Activated T-helper 2 cell treated with anti-CD3 and anti-CD28 coated beads, Interferon-gamma antibody, Interleukin-2, Interleukin-4, amounts not matched to agents 10 μg/mL and 5 μg/mL and 100 μg/mL, durations not matched to agents 14 hours and 24 hours and 36 hours (primary cell): ENCODE results near the gene CORO6. TPM values are rescaled to one million over a fixed set of nuclear protein-coding genes. Genes with fewer than 3 reads are reported as not detected.
A peak's percentile ranks its signal among the peaks of the same experiment; 100 is the strongest.

Experiments used
- DNase-seq: peaks from one replicate; pipeline ENCODE4 v3.0.0; 2021; ENCODE audit warnings: low spot score
- H3K27ac Mint-ChIP-seq: one replicate; pipeline ENCODE4 v1.8.0; 2021; ENCODE audit warnings: mixed read lengths
- H3K27me3 Mint-ChIP-seq: one replicate; pipeline ENCODE4 v1.8.0; 2021; ENCODE audit warnings: low read depth, mixed read lengths
- H3K36me3 Mint-ChIP-seq: one replicate; pipeline ENCODE4 v1.8.0; 2021; ENCODE audit warnings: low read depth, mixed read lengths
- H3K4me1 Mint-ChIP-seq: one replicate; pipeline ENCODE4 v1.8.0; 2021; ENCODE audit warnings: low read depth, mixed read lengths
- H3K4me3 Mint-ChIP-seq: one replicate; pipeline ENCODE4 v1.8.0; 2021; ENCODE audit warnings: low read depth, mild to moderate bottlenecking, moderate library complexity, mixed read lengths
- H3K9me3 Mint-ChIP-seq: one replicate; pipeline ENCODE4 v1.8.0; 2021; ENCODE audit warnings: mixed read lengths
- intact Hi-C: fragments of 100-400 bp; cut with micrococcal nuclease; formaldehyde crosslinking; loops from one replicate; pipeline ENCODE4 v1.15.1; 2023
- total RNA-seq: library from RNA; stranded (reverse); gene quantifications from 2 replicates; pipeline ENCODE4 v1.2.3, GENCODE V29; 2022

Gene CORO6
- total RNA-seq, 1 donor from 2014 or later = 3.1 TPM

GRCh38 chr17:29583324-29584248 is 39.1 kb downstream of the CORO6 start:
- no peak for DNase-seq
- peaks cover 28% of the 10 kb centered on the region for H3K36me3 Mint-ChIP-seq
- intact Hi-C loops = loop anchor here (5.0 to 10.0 kb wide), 2 partner anchors 439 to 859 kb away; partner anchors contain the start of genes NEK8 and TLCD1
- H3K4me3 Mint-ChIP-seq = no peak overlapping the region
- H3K27ac Mint-ChIP-seq = peak overlapping the region; percentile 42
- no peaks in the 10 kb centered on the region for H3K27me3 Mint-ChIP-seq
- no peaks in the 10 kb centered on the region for H3K9me3 Mint-ChIP-seq
- H3K4me1 Mint-ChIP-seq = peaks cover 39% of the 10 kb centered on the region

DNA sequence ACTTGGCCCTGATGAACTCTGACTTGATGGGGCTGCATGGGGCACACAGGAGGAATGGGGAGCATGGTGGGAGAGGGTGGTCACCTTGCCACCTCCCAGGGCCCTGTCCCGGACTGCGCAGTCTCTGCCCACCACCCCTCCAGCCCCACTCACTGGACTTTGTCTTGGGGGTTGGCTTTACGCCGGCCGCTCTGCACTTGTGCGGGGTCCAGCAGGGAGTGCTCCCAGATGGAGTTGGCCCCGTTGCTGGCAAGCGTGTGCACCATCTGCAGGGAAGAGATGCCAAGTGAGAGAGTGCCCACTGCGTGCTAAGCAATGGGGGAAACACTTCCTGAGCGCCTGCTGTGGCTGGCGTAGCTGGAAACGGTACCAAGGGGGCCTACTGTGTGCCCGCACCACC is 39.9 kb downstream of the CORO6 start:
- no peak overlapping the region for H3K27ac Mint-ChIP-seq
- H3K4me1 Mint-ChIP-seq = peaks cover 33% of the 10 kb centered on the region
- no peaks in the 10 kb centered on the region for H3K9me3 Mint-ChIP-seq
- no peaks in the 10 kb centered on the region for H3K27me3 Mint-ChIP-seq
- DNase-seq = no peak
- no peak overlapping the region for H3K4me3 Mint-ChIP-seq
- intact Hi-C loops = loop anchor here (5.0 to 10.0 kb wide), 2 partner anchors 440 to 858 kb away; partner anchors contain the start of genes NEK8 and TLCD1
- peaks cover 34% of the 10 kb centered on the region for H3K36me3 Mint-ChIP-seq

DNA sequence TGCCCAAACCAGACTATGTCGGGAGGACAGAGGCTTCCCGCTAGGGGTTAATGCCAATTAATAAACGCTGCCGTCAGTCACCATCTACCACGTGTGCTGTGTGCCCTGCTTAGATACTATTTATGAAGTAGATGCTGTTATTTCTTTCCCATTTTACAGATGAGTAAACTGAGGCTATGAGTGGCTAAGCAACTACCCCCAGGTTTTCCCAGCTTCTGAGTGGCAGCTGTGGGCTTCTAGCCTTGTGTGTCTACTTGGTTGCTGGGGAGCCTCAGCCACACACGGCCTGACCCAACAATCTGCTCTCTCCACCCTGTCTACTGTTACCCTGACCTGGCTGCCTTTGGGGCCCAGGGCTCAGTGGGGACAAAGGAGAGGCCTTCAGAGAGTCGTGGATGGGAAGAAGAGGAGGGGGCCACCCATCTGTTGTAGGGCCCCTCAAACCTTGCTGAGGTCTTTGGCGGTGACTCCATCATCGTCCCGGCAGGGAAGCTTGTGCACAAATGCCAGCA is 40.4 kb downstream of the CORO6 start:
- DNase-seq = no peak
- Mint-ChIP-seq H3K36me3 (peaks cover 37% of the 10 kb centered on the region), H3K4me3 (no peak overlapping the region), H3K27me3 (no peaks in the 10 kb centered on the region), H3K9me3 (no peaks in the 10 kb centered on the region), H3K27ac (no peak overlapping the region), H3K4me1 (peaks cover 29% of the 10 kb centered on the region)
- intact Hi-C loops = loop anchor here (5.0 to 10.0 kb wide), 2 partner anchors 440 to 858 kb away; partner anchors contain the start of genes NEK8 and TLCD1

- Mint-ChIP-seq H3K4me3 (no peak overlapping the region), H3K27me3 (no peaks in the 10 kb centered on the region), H3K27ac (no peak overlapping the region), H3K36me3 (peaks cover 37% of the 10 kb centered on the region), H3K4me1 (peaks cover 28% of the 10 kb centered on the region), H3K9me3 (no peaks in the 10 kb centered on the region)
- intact Hi-C loops = loop anchor here (5.0 to 10.0 kb wide), 2 partner anchors 441 to 857 kb away; partner anchors contain the start of genes NEK8 and TLCD1
- no peak for DNase-seq
These were observed 41.0 kb downstream of the CORO6 start for GRCh38 chr17:29581583-29582253.

DNA sequence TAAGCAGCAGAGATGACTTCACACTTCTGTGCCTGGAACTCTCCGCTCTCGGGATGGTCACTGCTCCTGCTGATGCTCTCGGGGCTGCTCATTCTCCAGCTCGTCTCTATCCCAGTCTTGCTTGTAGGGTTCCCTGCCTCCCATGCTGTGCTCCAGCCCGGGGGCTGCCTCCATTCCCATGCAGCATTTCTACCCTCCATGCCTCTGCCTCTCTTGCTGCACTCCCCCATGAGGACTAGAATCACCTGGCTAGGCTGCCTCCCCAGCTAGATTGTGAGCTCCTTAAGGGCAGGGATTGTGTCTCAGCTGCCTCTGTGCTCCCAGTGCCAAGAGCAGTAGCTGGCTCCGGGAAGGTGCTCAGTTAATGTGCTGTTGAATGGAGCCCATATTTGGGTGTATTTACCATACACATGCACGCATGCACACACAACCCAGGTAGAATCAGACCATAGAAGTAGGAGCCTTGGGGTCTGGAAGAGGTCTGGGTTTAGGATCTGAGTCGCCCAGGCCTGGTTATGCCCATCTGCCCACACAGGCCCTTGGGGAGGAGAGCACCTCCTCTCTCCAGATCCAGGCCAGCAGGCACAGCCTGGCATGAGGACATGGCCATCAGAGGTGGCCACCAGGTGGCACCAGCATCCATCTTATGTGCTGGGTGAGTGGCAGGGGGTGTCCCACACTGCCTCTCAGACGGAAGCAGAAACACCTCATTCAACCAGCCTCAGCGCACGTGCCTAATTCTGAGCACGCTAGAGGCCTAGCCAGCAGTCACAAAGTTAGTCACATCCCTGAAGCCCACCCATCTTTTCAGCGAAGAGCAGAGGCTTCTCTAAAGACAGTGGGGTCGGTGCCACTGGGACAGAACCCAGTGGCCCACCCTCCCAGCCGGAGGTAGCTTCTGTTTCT is 42.6 kb downstream of the CORO6 start:
- peaks cover 44% of the 10 kb centered on the region for H3K36me3 Mint-ChIP-seq
- intact Hi-C loops = loop anchor here (1.0 to 10.0 kb wide), 4 partner anchors 9 to 855 kb away; partner anchors contain the start of genes GIT1, NEK8 and TLCD1
- no peaks in the 10 kb centered on the region for H3K9me3 Mint-ChIP-seq
- no peaks in the 10 kb centered on the region for H3K27me3 Mint-ChIP-seq
- H3K4me1 Mint-ChIP-seq = peaks cover 14% of the 10 kb centered on the region
- H3K27ac Mint-ChIP-seq = peak overlapping the region; percentile 84
- peak; percentile 82 for DNase-seq
- no peak overlapping the region for H3K4me3 Mint-ChIP-seq

DNA sequence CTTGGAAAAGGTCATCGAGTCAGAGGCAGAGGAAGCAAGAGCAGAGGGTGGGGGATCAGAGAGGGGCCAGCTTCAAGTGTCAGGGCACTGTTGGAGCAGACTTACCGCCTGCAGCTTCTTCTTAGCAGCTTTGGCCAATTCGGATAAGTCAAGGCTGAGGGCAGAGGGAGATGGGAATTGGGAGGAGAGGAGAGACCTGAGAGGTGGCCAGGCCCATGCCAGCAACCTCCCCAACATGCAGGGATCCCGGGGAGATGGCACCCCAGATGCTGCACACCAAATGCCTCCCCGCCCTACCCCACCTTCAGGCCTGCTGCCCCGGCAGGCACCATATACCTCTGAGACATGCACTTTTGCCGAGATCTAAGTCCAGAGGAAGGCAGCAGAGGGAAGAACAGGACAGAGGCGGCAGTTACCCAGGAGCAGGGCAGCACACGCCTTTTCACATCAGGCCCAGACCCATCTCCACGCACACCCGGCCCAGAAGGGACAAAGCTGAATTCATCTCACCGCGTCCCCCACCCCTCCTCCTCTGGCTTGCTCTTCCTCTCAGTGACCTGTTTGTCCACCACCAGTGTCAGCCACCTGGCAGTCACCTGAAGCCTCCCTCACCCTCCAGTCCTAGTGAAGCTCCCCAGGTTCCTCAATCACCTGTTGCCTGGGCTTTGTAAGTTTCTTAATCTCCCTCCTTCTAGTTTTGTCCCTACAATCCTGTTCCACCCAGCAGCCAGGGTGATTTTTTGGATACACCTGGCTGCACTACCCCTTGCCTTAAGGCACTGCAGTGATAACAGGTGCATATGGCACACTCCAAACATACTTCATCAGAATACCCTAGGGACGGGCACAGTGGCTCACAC is 43.9 kb downstream of the CORO6 start:
- no peak for DNase-seq
- Mint-ChIP-seq H3K36me3 (peaks cover 55% of the 10 kb centered on the region), H3K4me1 (peaks cover 8% of the 10 kb centered on the region), H3K9me3 (no peaks in the 10 kb centered on the region), H3K4me3 (no peak overlapping the region), H3K27ac (no peak overlapping the region), H3K27me3 (no peaks in the 10 kb centered on the region)
- intact Hi-C loops = no loop called here

DNA sequence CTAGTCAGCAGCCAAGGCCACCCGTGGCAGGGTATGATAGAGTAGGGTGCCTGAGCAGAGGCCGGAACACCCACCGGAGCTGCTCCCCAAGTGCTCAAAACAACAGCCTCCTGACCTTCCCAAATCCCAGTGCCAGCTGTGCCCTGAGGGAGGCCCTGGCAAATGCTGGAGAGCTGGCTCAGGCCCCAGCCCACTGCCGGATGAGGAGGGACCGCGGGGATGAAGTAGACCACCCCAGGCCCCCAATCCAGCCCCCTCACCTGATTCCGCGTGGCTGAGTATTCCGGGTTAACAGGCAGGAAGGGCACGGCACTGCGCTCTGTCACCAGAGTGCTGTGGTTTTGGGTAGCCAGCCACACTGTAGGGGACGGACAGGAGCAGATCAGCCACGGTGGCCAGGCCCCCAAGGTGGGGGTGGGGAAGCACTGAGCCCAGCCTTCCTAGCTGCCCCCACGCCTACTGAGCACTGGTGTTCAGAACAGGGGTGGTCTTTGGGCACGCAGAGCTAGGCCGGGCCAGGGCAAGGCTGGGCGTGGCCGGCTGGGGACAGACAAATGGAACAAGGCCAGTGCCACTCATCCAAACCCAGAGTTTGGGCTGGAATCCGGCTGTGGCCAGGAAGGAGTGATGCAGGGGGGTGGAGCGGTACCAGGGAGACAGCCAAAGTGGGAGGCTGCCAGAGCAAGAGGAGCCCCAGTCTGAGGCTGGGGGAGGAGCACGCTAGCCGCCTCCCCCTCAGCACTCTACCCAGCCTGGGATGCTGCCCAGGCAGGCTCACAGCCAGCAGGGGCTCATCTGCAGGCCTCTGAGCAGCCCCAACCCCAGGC is 45.1 kb downstream of the CORO6 start:
- intact Hi-C loops = no loop called here
- H3K9me3 Mint-ChIP-seq = no peaks in the 10 kb centered on the region
- H3K27ac Mint-ChIP-seq = no peak overlapping the region
- H3K27me3 Mint-ChIP-seq = no peaks in the 10 kb centered on the region
- H3K4me1 Mint-ChIP-seq = peaks cover 8% of the 10 kb centered on the region
- peaks cover 52% of the 10 kb centered on the region for H3K36me3 Mint-ChIP-seq
- H3K4me3 Mint-ChIP-seq = no peak overlapping the region
- DNase-seq = no peak

- no peaks in the 10 kb centered on the region for H3K27me3 Mint-ChIP-seq
- H3K27ac Mint-ChIP-seq = no peak overlapping the region
- H3K9me3 Mint-ChIP-seq = no peaks in the 10 kb centered on the region
- DNase-seq = no peak
- H3K36me3 Mint-ChIP-seq = peaks cover 48% of the 10 kb centered on the region
- intact Hi-C loops = no loop called here
- H3K4me1 Mint-ChIP-seq = peaks cover 8% of the 10 kb centered on the region
- H3K4me3 Mint-ChIP-seq = no peak overlapping the region
These were observed 45.7 kb downstream of the CORO6 start for GRCh38 chr17:29577001-29577370.

- H3K9me3 Mint-ChIP-seq = no peaks in the 10 kb centered on the region
- intact Hi-C loops = no loop called here
- peaks cover 8% of the 10 kb centered on the region for H3K4me1 Mint-ChIP-seq
- no peak overlapping the region for H3K27ac Mint-ChIP-seq
- peaks cover 48% of the 10 kb centered on the region for H3K36me3 Mint-ChIP-seq
- no peaks in the 10 kb centered on the region for H3K27me3 Mint-ChIP-seq
- DNase-seq = no peak
- no peak overlapping the region for H3K4me3 Mint-ChIP-seq
These were observed 46.3 kb downstream of the CORO6 start for GRCh38 chr17:29576214-29577000.

GRCh38 chr17:29575511-29576213 is 47.0 kb downstream of the CORO6 start:
- H3K27ac Mint-ChIP-seq = no peak overlapping the region
- H3K4me3 Mint-ChIP-seq = no peak overlapping the region
- no peak for DNase-seq
- H3K4me1 Mint-ChIP-seq = peaks cover 13% of the 10 kb centered on the region
- H3K36me3 Mint-ChIP-seq = peaks cover 53% of the 10 kb centered on the region
- intact Hi-C loops = no loop called here
- H3K9me3 Mint-ChIP-seq = no peaks in the 10 kb centered on the region
- no peaks in the 10 kb centered on the region for H3K27me3 Mint-ChIP-seq
